WTC11 (cell line): Measurements from ENCODE around the gene ZNF488. TPM values are rescaled to one million over a fixed set of nuclear protein-coding genes. Genes with fewer than 3 reads are reported as not detected.

Experiments
- ATAC-seq: fragments of 200-7000 bp; cut with Tn5 transposase; 2 replicates; pipeline ENCODE4 v1.10.0; 2021; ENCODE audit warnings: mild to moderate bottlenecking, moderate library complexity
- CTCF ChIA-PET: fragments of 300-600 bp; sonication (Branson Sonifier 250); formaldehyde crosslinking; loops from one replicate; lab custom pipeline; 2021; ENCODE audit warnings: antibody characterized with exemption; lab: Charles Lee
- POLR2A ChIA-PET: fragments of 350-600 bp; sonication (Branson Sonifier 250); formaldehyde crosslinking; loops from one replicate; lab custom pipeline; 2021; ENCODE audit warnings: antibody characterized with exemption; lab: Charles Lee
- DNase-seq: peaks from one replicate; pipeline ENCODE4 v3.0.0; 2021; ENCODE audit warnings: low spot score
- H3K27ac Mint-ChIP-seq: 2 replicates; pipeline ENCODE4 v1.8.0; 2021; ENCODE audit warnings: mixed read lengths
- H3K27me3 Mint-ChIP-seq: 2 replicates; pipeline ENCODE4 v1.8.0; 2021; ENCODE audit warnings: low read depth, mild to moderate bottlenecking, moderate library complexity, mixed read lengths
- H3K36me3 Mint-ChIP-seq: 2 replicates; pipeline ENCODE4 v1.8.0; 2021; ENCODE audit warnings: mixed read lengths
- H3K4me1 Mint-ChIP-seq: 2 replicates; pipeline ENCODE4 v1.8.0; 2022; ENCODE audit warnings: mixed read lengths
- H3K4me3 Mint-ChIP-seq: 2 replicates; pipeline ENCODE4 v1.8.0; 2021; ENCODE audit warnings: mild to moderate bottlenecking, moderate library complexity, mixed read lengths
- H3K9me3 Mint-ChIP-seq: 2 replicates; pipeline ENCODE4 v1.8.0; 2021; ENCODE audit warnings: mixed read lengths
- CBFB ChIP-seq: sonication (generic); formaldehyde crosslinking; IDR thresholded peaks from 2 replicates; pipeline ENCODE4 v1.8.1; 2022; ENCODE audit warnings: mild to moderate bottlenecking, low read depth, missing genetic modification reagents
- CTCF ChIP-seq: fragments of 200-600 bp; IDR thresholded peaks from 2 replicates; pipeline ENCODE4 v1.8.0; 2022; ENCODE audit warnings: antibody characterized with exemption
- IRF2 ChIP-seq: sonication (generic); formaldehyde crosslinking; IDR thresholded peaks from 2 replicates; pipeline ENCODE4 v1.8.0; 2022; ENCODE audit warnings: low read depth, missing genetic modification reagents, borderline replicate concordance
- NFE2L1 ChIP-seq: sonication (generic); formaldehyde crosslinking; IDR thresholded peaks from 2 replicates; pipeline ENCODE4 v1.8.1; 2023; ENCODE audit warnings: missing genetic modification reagents
- ZNF121 ChIP-seq: sonication (generic); formaldehyde crosslinking; IDR thresholded peaks from 2 replicates; pipeline ENCODE4 v1.8.0; 2023; ENCODE audit warnings: missing genetic modification reagents
- ZNF219 ChIP-seq: sonication (generic); formaldehyde crosslinking; IDR thresholded peaks from 2 replicates; pipeline ENCODE4 v1.8.0; 2023; ENCODE audit warnings: missing genetic modification reagents, mild to moderate bottlenecking, borderline replicate concordance
- ZNF532 ChIP-seq: fragments of 250-450 bp; sonication (Bioruptor Pico); IDR thresholded peaks from 2 replicates; pipeline ENCODE4 v1.9.0; 2021; ENCODE audit warnings: mild to moderate bottlenecking, borderline replicate concordance
- total RNA-seq: library from RNA; stranded (reverse); gene quantifications from 3 replicates; pipeline ENCODE4 v1.2.3, GENCODE V29; 2021
- TF ChIP-seq, protein P1 (sequence below): sonication (generic); formaldehyde crosslinking; IDR thresholded peaks from 2 replicates; pipeline ENCODE4 v1.8.1; 2022; ENCODE audit warnings: mild to moderate bottlenecking, moderate library complexity, missing genetic modification reagents
- TF ChIP-seq, protein P2 (sequence below): sonication (generic); formaldehyde crosslinking; conservative IDR thresholded peaks from 2 replicates; pipeline ENCODE4 v1.8.1; 2022; ENCODE audit warnings: mild to moderate bottlenecking, missing genetic modification reagents
- TF ChIP-seq, protein P3 (sequence below): sonication (generic); formaldehyde crosslinking; IDR thresholded peaks from 2 replicates; pipeline ENCODE4 v1.8.1; 2023; ENCODE audit warnings: mild to moderate bottlenecking, missing genetic modification reagents, borderline replicate concordance

ZNF488 gene
- total RNA-seq, 1 experiment from 2014 or later = 8.7 TPM

GRCh38 chr10:47344996-47345870, 38.9 kb downstream of the ZNF488 start (continued):
- TF ChIP-seq ZNF121 (CRISPR knock-in tag) = no peak
- TF ChIP-seq NFE2L1 = no peak

- Mint-ChIP-seq H3K27ac (no peak overlapping the region), H3K9me3 (no peaks in the 10 kb centered on the region), H3K4me1 (peaks cover 21% of the 10 kb centered on the region), H3K36me3 (no peaks in the 10 kb centered on the region), H3K4me3 (no peak overlapping the region), H3K27me3 (no peaks in the 10 kb centered on the region)
- peak; percentile 86 for DNase-seq
- CTCF ChIA-PET = interaction anchor here (0.5 to 1.7 kb wide), 33 partner anchors 9 to 345 kb away, joined by 3 to 14 read pairs (median 4); partner anchors contain the start of genes GDF10 and ZNF488
- POLR2A ChIA-PET = no interaction called here
- TF ChIP-seq CTCF = peak; percentile 97
- TF ChIP-seq ZNF532 (CRISPR knock-in tag) = no peak
- TF ChIP-seq, protein P1, sequence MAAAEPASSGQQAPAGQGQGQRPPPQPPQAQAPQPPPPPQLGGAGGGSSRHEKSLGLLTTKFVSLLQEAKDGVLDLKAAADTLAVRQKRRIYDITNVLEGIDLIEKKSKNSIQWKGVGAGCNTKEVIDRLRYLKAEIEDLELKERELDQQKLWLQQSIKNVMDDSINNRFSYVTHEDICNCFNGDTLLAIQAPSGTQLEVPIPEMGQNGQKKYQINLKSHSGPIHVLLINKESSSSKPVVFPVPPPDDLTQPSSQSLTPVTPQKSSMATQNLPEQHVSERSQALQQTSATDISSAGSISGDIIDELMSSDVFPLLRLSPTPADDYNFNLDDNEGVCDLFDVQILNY = no peak
- TF ChIP-seq IRF2 (CRISPR knock-in tag) = no peak
- ATAC-seq = peak; percentile 83
These were observed 43.4 kb downstream of the ZNF488 start for GRCh38 chr10:47340608-47341170.

DNA sequence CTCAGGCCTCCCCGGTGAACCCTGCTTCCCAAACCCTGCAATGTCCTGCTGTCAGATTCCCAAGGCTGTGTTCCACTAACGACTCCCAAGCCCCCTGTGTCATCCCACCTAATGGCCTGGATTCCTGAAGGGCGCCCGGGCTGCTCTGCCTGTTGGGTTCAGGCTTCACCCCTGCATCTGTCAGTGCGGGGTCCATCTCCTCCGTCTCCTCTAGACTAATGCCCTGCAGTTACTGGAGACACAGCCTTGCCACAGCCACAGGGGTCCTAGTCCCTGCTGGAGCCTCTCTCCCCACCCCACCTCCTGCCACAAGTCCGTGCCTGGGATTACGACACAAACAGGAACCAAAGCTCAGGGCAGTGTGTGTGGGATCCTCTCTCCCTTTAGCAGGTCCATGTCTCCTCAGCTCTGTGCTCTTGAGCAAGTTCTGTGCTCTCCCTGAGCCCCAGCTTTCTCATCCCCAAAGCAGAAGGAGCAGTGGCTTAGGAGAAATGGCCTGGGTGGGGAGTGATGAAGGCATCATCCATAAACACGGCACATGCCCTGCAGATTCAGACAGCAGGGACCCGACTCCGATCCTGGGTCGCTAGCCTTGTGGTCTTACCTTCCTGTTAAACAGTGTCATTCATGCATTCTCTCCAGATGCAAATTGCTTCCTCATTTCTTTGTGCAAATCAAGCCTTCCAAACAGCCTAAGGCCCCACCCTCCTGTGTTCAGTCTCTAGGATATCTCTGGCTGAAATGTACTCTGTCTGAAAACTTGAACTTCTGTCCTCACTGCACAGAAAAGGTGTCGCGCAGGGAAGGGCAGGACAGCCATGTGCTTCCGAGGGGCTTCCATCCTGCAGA, 44.1 kb downstream of the ZNF488 start:
- Mint-ChIP-seq H3K27ac (no peak overlapping the region), H3K4me3 (no peak overlapping the region), H3K27me3 (no peaks in the 10 kb centered on the region), H3K9me3 (no peaks in the 10 kb centered on the region), H3K36me3 (no peaks in the 10 kb centered on the region), H3K4me1 (peaks cover 21% of the 10 kb centered on the region)
- DNase-seq (no peak), ATAC-seq (no peak; the same call in 1 of the 2 replicates)
- CTCF ChIA-PET = interaction anchor here (0.7 to 1.7 kb wide), 23 partner anchors 9 to 345 kb away, joined by 3 to 14 read pairs (median 5); partner anchors contain the start of genes GDF10 and ZNF488
- POLR2A ChIA-PET = no interaction called here
- no peak for TF ChIP-seq ZNF532 (CRISPR knock-in tag)
- TF ChIP-seq ZNF219 (CRISPR knock-in tag) = no peak
- TF ChIP-seq, protein P2, sequence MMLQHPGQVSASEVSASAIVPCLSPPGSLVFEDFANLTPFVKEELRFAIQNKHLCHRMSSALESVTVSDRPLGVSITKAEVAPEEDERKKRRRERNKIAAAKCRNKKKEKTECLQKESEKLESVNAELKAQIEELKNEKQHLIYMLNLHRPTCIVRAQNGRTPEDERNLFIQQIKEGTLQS (CRISPR knock-in tag) = no peak
- TF ChIP-seq, protein P3, sequence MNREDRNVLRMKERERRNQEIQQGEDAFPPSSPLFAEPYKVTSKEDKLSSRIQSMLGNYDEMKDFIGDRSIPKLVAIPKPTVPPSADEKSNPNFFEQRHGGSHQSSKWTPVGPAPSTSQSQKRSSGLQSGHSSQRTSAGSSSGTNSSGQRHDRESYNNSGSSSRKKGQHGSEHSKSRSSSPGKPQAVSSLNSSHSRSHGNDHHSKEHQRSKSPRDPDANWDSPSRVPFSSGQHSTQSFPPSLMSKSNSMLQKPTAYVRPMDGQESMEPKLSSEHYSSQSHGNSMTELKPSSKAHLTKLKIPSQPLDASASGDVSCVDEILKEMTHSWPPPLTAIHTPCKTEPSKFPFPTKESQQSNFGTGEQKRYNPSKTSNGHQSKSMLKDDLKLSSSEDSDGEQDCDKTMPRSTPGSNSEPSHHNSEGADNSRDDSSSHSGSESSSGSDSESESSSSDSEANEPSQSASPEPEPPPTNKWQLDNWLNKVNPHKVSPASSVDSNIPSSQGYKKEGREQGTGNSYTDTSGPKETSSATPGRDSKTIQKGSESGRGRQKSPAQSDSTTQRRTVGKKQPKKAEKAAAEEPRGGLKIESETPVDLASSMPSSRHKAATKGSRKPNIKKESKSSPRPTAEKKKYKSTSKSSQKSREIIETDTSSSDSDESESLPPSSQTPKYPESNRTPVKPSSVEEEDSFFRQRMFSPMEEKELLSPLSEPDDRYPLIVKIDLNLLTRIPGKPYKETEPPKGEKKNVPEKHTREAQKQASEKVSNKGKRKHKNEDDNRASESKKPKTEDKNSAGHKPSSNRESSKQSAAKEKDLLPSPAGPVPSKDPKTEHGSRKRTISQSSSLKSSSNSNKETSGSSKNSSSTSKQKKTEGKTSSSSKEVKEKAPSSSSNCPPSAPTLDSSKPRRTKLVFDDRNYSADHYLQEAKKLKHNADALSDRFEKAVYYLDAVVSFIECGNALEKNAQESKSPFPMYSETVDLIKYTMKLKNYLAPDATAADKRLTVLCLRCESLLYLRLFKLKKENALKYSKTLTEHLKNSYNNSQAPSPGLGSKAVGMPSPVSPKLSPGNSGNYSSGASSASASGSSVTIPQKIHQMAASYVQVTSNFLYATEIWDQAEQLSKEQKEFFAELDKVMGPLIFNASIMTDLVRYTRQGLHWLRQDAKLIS = no peak
- TF ChIP-seq CBFB = no peak
